Adrenal gland (tissue), 12 donors: Measurements from ENCODE around the gene IQCM. TPM values are rescaled to one million over a fixed set of nuclear protein-coding genes. Genes with fewer than 3 reads are reported as not detected.
A peak's percentile ranks its signal among the peaks of the same experiment; 100 is the strongest.

Experiments used
- DNase-seq, 7 donors: peaks; one replicate each; pipeline ENCODE4 v3.0.0-alpha.2; 2019 to 2020
- H3K27ac ChIP-seq, 5 donors: fragments of 200-600 bp; sonication (generic) in 4 of 5; 1 replicate in 3 of 5; 2 replicates in 2 of 5; pipeline versions ENCODE4 v1.5.1 to v1.8.0; 2016 to 2020; ENCODE audit warnings: mild to moderate bottlenecking in 1 of 5
- H3K27me3 ChIP-seq: fragments of 200-600 bp; 2 replicates; pipeline ENCODE4 v1.8.0; 2021
- H3K36me3 ChIP-seq, 2 donors: fragments of 200-600 bp; replicated peaks in 1 of 2; 1 replicate in 1 of 2; 2 replicates in 1 of 2; pipeline versions ENCODE4 v1.5.1 to v1.8.0; 2018 to 2022
- H3K4me1 ChIP-seq, 2 donors: fragments of 200-600 bp; replicated peaks in 1 of 2; 1 replicate in 1 of 2; 2 replicates in 1 of 2; pipeline versions ENCODE4 v1.5.1 to v1.8.0; 2018 to 2021
- H3K4me3 ChIP-seq, 4 donors: fragments of 200-600 bp; sonication (generic) in 3 of 4; one replicate each; pipeline ENCODE4 v1.5.1; 2016 to 2018
- H3K9me3 ChIP-seq, 3 donors: fragments of 200-600 bp; sonication (generic) in 1 of 3; replicated peaks in 1 of 3; 1 replicate in 2 of 3; 2 replicates in 1 of 3; pipeline versions ENCODE4 v1.5.1 to v1.8.0; 2016 to 2021
- CTCF ChIP-seq, 6 experiments: fragments of 450-650 bp in 4 of 6; fragments of 200-600 bp in 2 of 6; sonication (generic) in 1 of 6; IDR thresholded peaks; 1 replicate in 5 of 6; 2 replicates in 1 of 6; pipeline versions ENCODE4 v1.5.1 to v1.8.0; 2016 to 2021; ENCODE audit warnings: antibody characterized with exemption in 6 of 6, mild to moderate bottlenecking in 2 of 6, moderate library complexity in 1 of 6
- POLR2A ChIP-seq, 2 donors: fragments of 450-650 bp; IDR thresholded peaks; one replicate each; pipeline ENCODE4 v1.6.1; 2017; ENCODE audit warnings: antibody characterized with exemption in 2 of 2, mild to moderate bottlenecking in 2 of 2, moderate library complexity in 1 of 2
- WGBS, 4 donors: extraction: QIAGEN DNeasy Blood & Tissue Kit in 2 of 4; methylation state at CpG; one replicate each; pipeline versions ENCODE4 v1.1.5 to v1.1.7; 2013 to 2017; 5-methylcytosine and 5-hydroxymethylcytosine counted together
- intact Hi-C, 2 donors: fragments of 100-400 bp; cut with DNase I; formaldehyde crosslinking; loops; one replicate each; pipeline versions ENCODE4 v1.14.1 to v1.15.0; 2022 to 2023
- polyA plus RNA-seq, 3 donors: library from polyadenylated mRNA; stranded (reverse); fragments of 200-250 nt in 2 of 3; fragments of 350-450 nt in 1 of 3; fragmentation: Illumina TruSeq in 1 of 3; extraction: RNeasy Lipid Tissue Mini Kit (QIAGEN cat#74804) in 1 of 3; gene quantifications; one replicate each; pipeline ENCODE4 v1.2.3, GENCODE V29; 2013 to 2014
- total RNA-seq, 9 donors: library from RNA; depleted of rRNA in 4 of 9; stranded (reverse); fragments of >200 nt in 4 of 9; fragments of 120-200 nt in 1 of 9; fragmentation: NEBNext Ultra II Directional in 1 of 9; extraction: Animal tissue kit (Norgen Biotek cat#: 25700) in 1 of 9; gene quantifications; one replicate each; pipeline versions ENCODE4 v1.1.0 to v1.2.4, GENCODE V29; 2013 to 2023
- donor health status: healthy with polysubstance abuse.
- donor health status: Bipolar disorder and iron deficiency.
- donor health status: DM: yes; HTN: yes; CAD: no.
- donor health status: DM: no; HTN: no; CAD: no.
- donor health status: DM: no; HTN: no; CAD: no.
- donor health status: DM: yes; HTN: yes; CAD: no.

Gene IQCM
- total and polyA plus RNA-seq, 12 donors: not detected

GRCh38 chr4:149426461-149426860 lies 389.2 kb downstream of the IQCM start:
- H3K36me3 ChIP-seq: no peaks in the 10 kb centered on the region
- intact Hi-C loops: no loop called here
- no peaks in the 10 kb centered on the region for H3K9me3 ChIP-seq
- TF ChIP-seq POLR2A (IDR thresholded peaks at IDR 0.05): no peak
- no peak for TF ChIP-seq CTCF (IDR thresholded peaks at IDR 0.05)
- H3K27ac ChIP-seq: no peak overlapping the region
- no peaks in the 10 kb centered on the region for H3K27me3 ChIP-seq
- H3K4me1 ChIP-seq: no peaks in the 10 kb centered on the region
- no peak for DNase-seq
- 80 to 100% (median 89%) methylated on average over 1 of the region's 1 CpG for WGBS, 4 donors
- H3K4me3 ChIP-seq: no peak overlapping the region

- Histone ChIP-seq H3K4me1 (peaks cover 0 to 10% of the 10 kb centered on the region in 2 donors), H3K9me3 (no peaks in the 10 kb centered on the region), H3K27ac (peak overlapping the region; percentile 7 to 86 (median 73)), H3K4me3 (peak overlapping the region in 1 of 4 donors; percentile 16), H3K36me3 (no peaks in the 10 kb centered on the region), H3K27me3 (no peaks in the 10 kb centered on the region)
- TF ChIP-seq CTCF (IDR thresholded peaks at IDR 0.05): no peak
- TF ChIP-seq POLR2A (IDR thresholded peaks at IDR 0.05): no peak
- DNase-seq: peak; percentile 15 to 54 (median 30)
- 38 to 46% (median 40%) methylated on average over 3 of the region's 3 CpGs for WGBS, 4 donors
- intact Hi-C loops: no loop called here
These were observed 406.1 kb downstream of the IQCM start for GRCh38 chr4:149409555-149409962.

- intact Hi-C loops: no loop called here
- 35 to 46% (median 40%) methylated on average over 4 of the region's 4 CpGs for WGBS, 4 donors
- TF ChIP-seq CTCF (IDR thresholded peaks at IDR 0.05): no peak
- no peak for TF ChIP-seq POLR2A (IDR thresholded peaks at IDR 0.05)
- Histone ChIP-seq H3K36me3 (no peaks in the 10 kb centered on the region), H3K9me3 (no peaks in the 10 kb centered on the region), H3K4me1 (peaks cover 0 to 10% of the 10 kb centered on the region in 2 donors), H3K27me3 (no peaks in the 10 kb centered on the region), H3K4me3 (peak overlapping the region in 1 of 4 donors; percentile 16), H3K27ac (peak overlapping the region in 4 of 5 donors; percentile 64 to 86 (median 74))
- DNase-seq: peak; percentile 74 to 93 (median 89)
These were observed 406.5 kb downstream of the IQCM start for GRCh38 chr4:149409146-149409545.

- intact Hi-C loops: no loop called here
- H3K27me3 ChIP-seq: no peaks in the 10 kb centered on the region
- 72 to 92% (median 87%) methylated on average over 3 of the region's 3 CpGs for WGBS, 4 donors
- peaks cover 0 to 3% of the 10 kb centered on the region in 2 donors for H3K4me1 ChIP-seq
- H3K4me3 ChIP-seq: no peak overlapping the region
- no peaks in the 10 kb centered on the region for H3K9me3 ChIP-seq
- TF ChIP-seq CTCF (IDR thresholded peaks at IDR 0.05): no peak
- H3K27ac ChIP-seq: no peak overlapping the region
- no peaks in the 10 kb centered on the region for H3K36me3 ChIP-seq
- DNase-seq: no peak
These were observed 411.5 kb downstream of the IQCM start for GRCh38 chr4:149404143-149404542.
